Brain microvascular endothelial cell (primary cell): ENCODE measurements around the gene EPHB6.

Source experiments
- DNase-seq: peaks from one replicate; pipeline ENCODE4 v3.0.0-alpha.2; 2020
- H3K27ac ChIP-seq: fragments of 250-450 bp; sonication (Bioruptor Pico); 2 replicates; pipeline ENCODE4 v1.5.1; 2020; ENCODE audit warnings: mild to moderate bottlenecking, moderate library complexity
- H3K27me3 ChIP-seq: fragments of 250-450 bp; sonication (Bioruptor Pico); replicated peaks from 2 replicates; pipeline ENCODE4 v1.5.1; 2020; ENCODE audit warnings: mild to moderate bottlenecking
- H3K36me3 ChIP-seq: fragments of 250-450 bp; sonication (Bioruptor Pico); replicated peaks from 2 replicates; pipeline ENCODE4 v1.5.1; 2020; ENCODE audit warnings: mild to moderate bottlenecking
- H3K4me3 ChIP-seq: 2 replicates; pipeline ENCODE4 v1.5.1; 2011; ENCODE audit warnings: low read depth, mild to moderate bottlenecking, control low read depth, low read length, moderate library complexity
- CTCF ChIP-seq: IDR thresholded peaks from 2 replicates; pipeline ENCODE4 v1.5.1; 2011; ENCODE audit warnings: low read depth, mild to moderate bottlenecking, moderate library complexity, low read length, control low read depth, inconsistent platforms; ENCODE audit errors: missing control alignments
- in situ Hi-C: cut with HindIII; loops from 2 replicates; pipeline ENCODE4 v1.10.0; 2017; ENCODE audit warnings: low sequenced_read_pairs, low pct_ligation_motif_present

Gene EPHB6

GRCh38 chr7:142870566-142871259, 15.8 kb downstream of the EPHB6 start:
- no peaks in the 10 kb centered on the region for H3K36me3 ChIP-seq

GRCh38 chr7:142871260-142872105, 16.6 kb downstream of the EPHB6 start:
- Histone ChIP-seq H3K27ac (no peak overlapping the region), H3K27me3 (no peaks in the 10 kb centered on the region), H3K4me3 (no peak overlapping the region), H3K36me3 (no peaks in the 10 kb centered on the region)
- TF ChIP-seq CTCF: no peak
- in situ Hi-C loops: no loop called here
- DNase-seq: no peak

More at GRCh38 chr7:142870566-142871259, 15.8 kb downstream of the EPHB6 start:
- DNase-seq: no peak
- in situ Hi-C loops: no loop called here
- no peak overlapping the region for H3K27ac ChIP-seq
- H3K4me3 ChIP-seq: no peak overlapping the region
- no peaks in the 10 kb centered on the region for H3K27me3 ChIP-seq
- no peak for TF ChIP-seq CTCF

- no peak for TF ChIP-seq CTCF
- H3K4me3 ChIP-seq: no peak overlapping the region
- no peaks in the 10 kb centered on the region for H3K27me3 ChIP-seq
- no peaks in the 10 kb centered on the region for H3K36me3 ChIP-seq
- in situ Hi-C loops: no loop called here
- H3K27ac ChIP-seq: no peak overlapping the region
- no peak for DNase-seq
These were observed 17.3 kb downstream of the EPHB6 start for GRCh38 chr7:142872106-142872675.

- H3K27ac ChIP-seq: no peak overlapping the region
- H3K36me3 ChIP-seq: no peaks in the 10 kb centered on the region
- DNase-seq: peak; percentile 7
- no peaks in the 10 kb centered on the region for H3K27me3 ChIP-seq
- peak; percentile 63 for TF ChIP-seq CTCF
- in situ Hi-C loops: no loop called here
- no peak overlapping the region for H3K4me3 ChIP-seq
These were observed 18.5 kb downstream of the EPHB6 start for GRCh38 chr7:142873281-142873784.

GRCh38 chr7:142873871-142874270, 19.0 kb downstream of the EPHB6 start:
- Histone ChIP-seq H3K27me3 (no peaks in the 10 kb centered on the region), H3K27ac (no peak overlapping the region), H3K4me3 (no peak overlapping the region), H3K36me3 (no peaks in the 10 kb centered on the region)
- no peak for DNase-seq
- in situ Hi-C loops: no loop called here
- TF ChIP-seq CTCF: no peak
